ENCODE results near the gene OBSL1.

Gene OBSL1

DNA sequence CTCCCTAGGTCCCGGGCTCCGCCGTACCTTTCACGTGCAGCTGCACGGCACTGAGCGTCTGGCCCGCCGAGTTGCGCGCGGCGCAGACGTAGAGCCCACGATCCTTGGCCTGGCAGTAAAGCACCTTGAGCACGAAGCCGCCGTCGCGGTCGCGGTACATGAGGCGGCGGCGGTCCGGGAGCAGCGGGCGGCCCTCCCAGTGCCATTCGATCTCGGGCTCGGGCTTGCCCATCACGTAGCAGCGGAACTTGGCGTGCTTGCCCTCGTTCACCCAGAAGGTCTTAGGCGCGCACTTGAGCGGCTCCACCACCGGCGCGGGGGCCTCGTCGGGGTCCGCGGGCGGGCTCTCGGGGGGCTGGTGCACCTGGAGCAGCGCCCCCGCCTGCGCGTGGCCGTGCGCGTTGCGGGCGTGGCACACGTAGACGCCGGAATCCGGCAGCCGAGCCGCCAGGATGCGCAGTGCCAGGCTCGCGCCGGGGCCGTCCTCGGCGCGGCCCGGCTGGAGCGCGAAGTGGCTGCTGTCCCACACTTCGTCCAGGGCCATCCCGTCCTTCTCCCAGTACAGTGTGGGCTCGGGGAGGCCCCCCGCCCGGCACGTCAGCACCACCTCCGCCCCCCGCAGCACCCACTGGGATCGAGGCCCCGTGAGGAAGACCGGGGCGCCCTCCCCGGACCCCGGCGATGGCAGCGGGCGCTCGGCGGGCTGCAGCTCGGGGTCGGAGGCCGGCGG is 980 bp downstream of the OBSL1 start:
- no peak for DNase-seq
- Histone ChIP-seq H3K4me1 (peaks cover 15% of the 10 kb centered on the region), H3K27me3 (no peaks in the 10 kb centered on the region), H3K36me3 (peaks cover 19% of the 10 kb centered on the region), H3K4me3 (ENCODE audit: low read depth, low read length) (peak overlapping the region; percentile 68), H3K9me3 (no peaks in the 10 kb centered on the region)
- TF ChIP-seq, protein P1, sequence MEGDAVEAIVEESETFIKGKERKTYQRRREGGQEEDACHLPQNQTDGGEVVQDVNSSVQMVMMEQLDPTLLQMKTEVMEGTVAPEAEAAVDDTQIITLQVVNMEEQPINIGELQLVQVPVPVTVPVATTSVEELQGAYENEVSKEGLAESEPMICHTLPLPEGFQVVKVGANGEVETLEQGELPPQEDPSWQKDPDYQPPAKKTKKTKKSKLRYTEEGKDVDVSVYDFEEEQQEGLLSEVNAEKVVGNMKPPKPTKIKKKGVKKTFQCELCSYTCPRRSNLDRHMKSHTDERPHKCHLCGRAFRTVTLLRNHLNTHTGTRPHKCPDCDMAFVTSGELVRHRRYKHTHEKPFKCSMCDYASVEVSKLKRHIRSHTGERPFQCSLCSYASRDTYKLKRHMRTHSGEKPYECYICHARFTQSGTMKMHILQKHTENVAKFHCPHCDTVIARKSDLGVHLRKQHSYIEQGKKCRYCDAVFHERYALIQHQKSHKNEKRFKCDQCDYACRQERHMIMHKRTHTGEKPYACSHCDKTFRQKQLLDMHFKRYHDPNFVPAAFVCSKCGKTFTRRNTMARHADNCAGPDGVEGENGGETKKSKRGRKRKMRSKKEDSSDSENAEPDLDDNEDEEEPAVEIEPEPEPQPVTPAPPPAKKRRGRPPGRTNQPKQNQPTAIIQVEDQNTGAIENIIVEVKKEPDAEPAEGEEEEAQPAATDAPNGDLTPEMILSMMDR (IDR thresholded peaks at IDR 0.05; ENCODE audit: low read depth, low read length), result no peak

DNA sequence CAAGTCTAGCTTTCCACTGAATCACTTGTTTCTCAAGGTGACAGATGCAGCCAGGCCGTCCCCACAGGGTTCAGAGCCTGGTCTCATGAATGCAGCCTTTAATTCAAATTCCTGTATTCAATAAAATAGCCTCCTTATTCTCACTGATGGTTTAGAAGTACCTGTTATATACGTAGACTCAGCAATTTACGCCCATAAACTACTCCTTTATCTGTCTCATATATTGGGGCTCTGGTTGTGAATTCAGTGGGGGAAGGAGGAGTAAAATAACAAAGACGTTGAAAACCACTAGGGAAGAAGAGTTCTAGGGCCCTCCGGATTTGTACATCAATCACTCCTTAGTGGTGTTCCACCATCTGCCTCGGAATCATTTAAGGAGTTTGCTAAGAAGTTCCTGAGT is 1.7 kb downstream of the OBSL1 start:
- TF ChIP-seq, protein P1 (IDR thresholded peaks at IDR 0.05; ENCODE audit: low read depth, low read length), result no peak
- Histone ChIP-seq H3K4me1 (peaks cover 15% of the 10 kb centered on the region), H3K36me3 (peaks cover 24% of the 10 kb centered on the region), H3K9me3 (no peaks in the 10 kb centered on the region), H3K4me3 (ENCODE audit: low read depth, low read length) (peak overlapping the region; percentile 68), H3K27me3 (no peaks in the 10 kb centered on the region)
- DNase-seq, result no peak

DNA sequence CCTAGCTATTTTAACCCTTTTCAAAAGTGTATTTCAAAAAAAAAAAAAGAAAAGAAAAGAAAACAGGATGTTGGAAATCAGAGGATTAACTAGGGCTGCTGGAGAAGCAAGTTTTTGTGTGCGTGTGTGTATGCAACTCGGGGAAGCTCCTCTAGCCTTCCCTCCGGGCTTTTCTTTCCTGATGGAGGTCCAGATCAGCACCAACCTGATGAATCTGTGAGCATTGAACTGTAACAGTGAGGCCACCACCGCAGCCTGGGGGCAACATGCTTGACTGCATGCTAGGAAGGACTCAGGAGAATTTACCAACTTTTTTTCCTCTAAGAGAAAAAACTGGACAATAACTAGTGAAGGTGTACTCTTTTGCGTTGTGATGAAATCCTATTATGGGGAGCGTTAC is 2.3 kb downstream of the OBSL1 start:
- DNase-seq, result peak; percentile 59

DNA sequence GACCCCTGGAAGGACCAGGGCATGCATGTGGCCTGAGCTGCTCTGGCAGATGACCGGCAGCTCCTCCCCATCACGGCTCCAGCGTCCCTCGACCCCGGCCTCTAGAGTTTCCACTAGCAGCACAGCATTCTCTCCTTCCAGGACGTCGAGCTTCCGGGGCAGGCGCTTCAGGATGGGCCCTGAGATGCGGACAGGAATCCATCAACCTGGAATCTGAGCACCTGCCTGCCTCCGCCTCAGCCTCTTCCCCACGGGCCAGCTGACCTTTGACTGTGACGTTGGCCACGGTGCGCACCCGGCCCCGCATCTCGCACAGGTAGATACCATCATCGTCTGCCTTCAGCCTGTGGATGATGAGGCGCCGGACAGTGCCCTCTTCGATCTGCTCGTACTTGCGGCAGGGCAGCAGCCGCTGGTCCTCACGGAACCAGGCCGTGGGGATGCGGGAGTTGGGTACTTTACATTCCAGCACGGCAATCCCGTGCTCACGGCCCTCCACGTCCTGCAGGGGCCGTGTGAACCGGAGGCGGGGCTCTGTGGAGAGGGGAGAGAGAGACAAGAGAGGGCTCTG is 3.5 kb downstream of the OBSL1 start:
- DNase-seq, result no peak

More for the DNA sequence above, 2.3 kb downstream of the OBSL1 start:
- H3K36me3 ChIP-seq, result peaks cover 30% of the 10 kb centered on the region
- peaks cover 15% of the 10 kb centered on the region for H3K4me1 ChIP-seq
- H3K4me3 ChIP-seq (ENCODE audit: low read depth, low read length), result peak overlapping the region; percentile 68; the same call in 1 of the 2 replicates
- TF ChIP-seq, protein P1 (IDR thresholded peaks at IDR 0.05; ENCODE audit: low read depth, low read length), result no peak
- H3K9me3 ChIP-seq, result no peaks in the 10 kb centered on the region
- H3K27me3 ChIP-seq, result no peaks in the 10 kb centered on the region

DNA sequence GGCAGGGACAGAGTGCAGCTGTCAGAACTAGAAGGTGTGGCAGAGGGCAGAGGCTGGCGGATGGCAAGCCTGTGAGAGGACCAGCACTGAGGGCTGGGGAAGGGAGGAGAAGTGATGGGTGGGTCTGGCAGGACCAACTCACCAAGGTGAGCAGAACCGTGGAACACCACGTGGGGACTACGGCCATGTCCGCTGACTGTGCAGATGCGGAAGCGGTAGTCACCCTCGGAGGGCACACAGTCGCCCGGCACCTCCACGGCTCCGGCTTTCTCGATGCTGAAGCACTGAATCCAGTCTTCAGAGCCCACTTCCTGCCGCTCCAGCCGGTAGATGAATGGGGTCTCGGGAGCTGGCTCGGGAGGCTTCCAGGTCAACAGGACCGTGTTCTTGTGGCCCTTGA is 4.2 kb downstream of the OBSL1 start:
- Histone ChIP-seq H3K4me1 (peaks cover 11% of the 10 kb centered on the region), H3K36me3 (peaks cover 43% of the 10 kb centered on the region), H3K27me3 (no peaks in the 10 kb centered on the region), H3K4me3 (ENCODE audit: low read depth, low read length) (no peak overlapping the region), H3K9me3 (no peaks in the 10 kb centered on the region)
- DNase-seq, result no peak
- TF ChIP-seq, protein P1 (IDR thresholded peaks at IDR 0.05; ENCODE audit: low read depth, low read length), result no peak

More for the DNA sequence above, 3.5 kb downstream of the OBSL1 start:
- TF ChIP-seq, protein P1 (IDR thresholded peaks at IDR 0.05; ENCODE audit: low read depth, low read length), result no peak
- Histone ChIP-seq H3K36me3 (peaks cover 37% of the 10 kb centered on the region), H3K4me3 (ENCODE audit: low read depth, low read length) (no peak overlapping the region), H3K27me3 (no peaks in the 10 kb centered on the region), H3K4me1 (peaks cover 15% of the 10 kb centered on the region), H3K9me3 (no peaks in the 10 kb centered on the region)

DNA sequence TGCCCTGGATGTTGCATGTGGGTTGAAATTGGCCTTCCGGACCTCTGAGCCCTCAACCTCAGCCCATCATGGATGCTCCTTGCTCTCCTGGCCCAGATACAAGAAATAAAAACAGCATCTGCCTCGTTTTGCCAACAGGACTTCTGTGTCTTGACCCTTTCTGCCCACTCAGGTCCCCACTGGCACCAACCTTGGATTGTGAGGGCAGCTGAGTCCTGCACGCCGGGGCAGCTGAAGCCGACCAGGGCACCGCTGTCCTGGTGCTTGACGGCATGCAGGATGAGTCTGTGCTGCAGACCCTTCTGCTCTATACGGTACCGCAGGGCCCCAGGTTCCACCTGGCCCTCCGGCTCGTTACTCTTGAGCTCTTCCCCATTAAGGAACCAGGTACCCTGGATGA is 4.7 kb downstream of the OBSL1 start:
- Histone ChIP-seq H3K4me3 (ENCODE audit: low read depth, low read length) (no peak overlapping the region), H3K4me1 (peaks cover 7% of the 10 kb centered on the region)
- TF ChIP-seq, protein P1 (IDR thresholded peaks at IDR 0.05; ENCODE audit: low read depth, low read length), result no peak

More for the DNA sequence above, 4.7 kb downstream of the OBSL1 start:
- Histone ChIP-seq H3K9me3 (no peaks in the 10 kb centered on the region), H3K36me3 (peaks cover 46% of the 10 kb centered on the region), H3K27me3 (no peaks in the 10 kb centered on the region)
- DNase-seq, result no peak
